Measurements from ENCODE around the gene NBEAL2.

DNA sequence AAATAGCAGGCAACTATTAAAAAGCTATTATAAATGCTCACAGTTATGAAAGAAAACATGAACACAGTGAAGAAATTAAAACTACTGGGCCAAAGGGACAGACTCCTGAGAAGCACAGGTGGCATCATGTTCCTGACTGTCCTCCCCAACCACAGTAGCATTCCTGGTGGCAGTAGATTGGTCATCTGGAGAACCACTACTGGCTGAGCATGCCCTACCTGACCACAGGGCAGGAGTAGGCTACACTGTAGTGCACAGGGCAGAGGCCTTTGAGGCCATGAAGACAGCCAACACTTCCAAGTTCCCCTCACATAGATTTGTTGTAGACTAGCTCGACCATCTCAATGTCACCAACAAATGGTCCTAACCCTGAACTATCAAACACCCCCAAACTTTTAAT, 49.2 kb downstream of the NBEAL2 start:
- TF ChIP-seq, protein P1, sequence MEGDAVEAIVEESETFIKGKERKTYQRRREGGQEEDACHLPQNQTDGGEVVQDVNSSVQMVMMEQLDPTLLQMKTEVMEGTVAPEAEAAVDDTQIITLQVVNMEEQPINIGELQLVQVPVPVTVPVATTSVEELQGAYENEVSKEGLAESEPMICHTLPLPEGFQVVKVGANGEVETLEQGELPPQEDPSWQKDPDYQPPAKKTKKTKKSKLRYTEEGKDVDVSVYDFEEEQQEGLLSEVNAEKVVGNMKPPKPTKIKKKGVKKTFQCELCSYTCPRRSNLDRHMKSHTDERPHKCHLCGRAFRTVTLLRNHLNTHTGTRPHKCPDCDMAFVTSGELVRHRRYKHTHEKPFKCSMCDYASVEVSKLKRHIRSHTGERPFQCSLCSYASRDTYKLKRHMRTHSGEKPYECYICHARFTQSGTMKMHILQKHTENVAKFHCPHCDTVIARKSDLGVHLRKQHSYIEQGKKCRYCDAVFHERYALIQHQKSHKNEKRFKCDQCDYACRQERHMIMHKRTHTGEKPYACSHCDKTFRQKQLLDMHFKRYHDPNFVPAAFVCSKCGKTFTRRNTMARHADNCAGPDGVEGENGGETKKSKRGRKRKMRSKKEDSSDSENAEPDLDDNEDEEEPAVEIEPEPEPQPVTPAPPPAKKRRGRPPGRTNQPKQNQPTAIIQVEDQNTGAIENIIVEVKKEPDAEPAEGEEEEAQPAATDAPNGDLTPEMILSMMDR (IDR thresholded peaks at IDR 0.05; ENCODE audit: insufficient read depth, low read length, poor library complexity, severe bottlenecking): no peak
- TF ChIP-seq EZH2phosphoT487 (conservative IDR thresholded peaks at IDR 0.05; ENCODE audit: low read length): no peak

Measured in SU-DHL-6 (cell line).